Motor neuron (in vitro differentiated cells): ENCODE data around the gene GGCX. TPM values are rescaled to one million over a fixed set of nuclear protein-coding genes. Genes with fewer than 3 reads are reported as not detected.
A peak's percentile ranks its signal among the peaks of the same experiment; 100 is the strongest.

Experiments used
- ATAC-seq, 8 experiments: fragments of 200-7000 bp; cut with Tn5 transposase; replicated peaks in 6 of 8; 2 replicates each; pipeline ENCODE4 v1.8.0; 2021; ENCODE audit warnings: mild to moderate bottlenecking in 8 of 8, moderate library complexity in 8 of 8
- H3K27ac ChIP-seq, 2 donors: fragments of 250-450 bp; sonication (Bioruptor Pico); 2 replicates each; pipeline ENCODE4 v1.9.0; 2021; ENCODE audit warnings: antibody characterized with exemption in 2 of 2, mild to moderate bottlenecking in 2 of 2, moderate library complexity in 1 of 2
- H3K4me1 ChIP-seq, 2 donors: fragments of 250-450 bp; sonication (Bioruptor Pico); replicated peaks in 1 of 2; 2 replicates each; pipeline ENCODE4 v1.6.1; 2021; ENCODE audit warnings: antibody characterized with exemption in 2 of 2, mild to moderate bottlenecking in 2 of 2, moderate library complexity in 1 of 2
- H3K4me3 ChIP-seq, 5 donors: fragments of 250-450 bp; sonication (Bioruptor Pico); 2 replicates each; pipeline ENCODE4 v1.9.0; 2021; ENCODE audit warnings: antibody characterized with exemption in 5 of 5, mild to moderate bottlenecking in 5 of 5, moderate library complexity in 4 of 5
- WGBS, 10 experiments: fragments of 450-650 bp; shearing (Covaris generic); methylation state at CpG; one replicate each; pipeline ENCODE4 v1.0.0; 2022; 5-methylcytosine and 5-hydroxymethylcytosine counted together
- in situ Hi-C, 9 experiments: fragments of 400-800 bp; cut with MboI; loops; one replicate each; pipeline ENCODE4 v1.15.0; 2021; ENCODE audit warnings: low sequenced_read_pairs in 9 of 9, low pct_unique_long_range_greater_than_20kb in 2 of 9; ENCODE audit not compliant: unreplicated experiment in 9 of 9
- total RNA-seq, 8 experiments: library from RNA; unstranded; fragments of 300-600 nt; gene quantifications; 2 replicates each; pipeline versions ENCODE4 v1.2.3 to v1.2.4, GENCODE V29; 2022

GGCX gene
- total RNA-seq, 8 experiments from 2014 or later = 16.1 to 40.2 (median 26.6) TPM

DNA sequence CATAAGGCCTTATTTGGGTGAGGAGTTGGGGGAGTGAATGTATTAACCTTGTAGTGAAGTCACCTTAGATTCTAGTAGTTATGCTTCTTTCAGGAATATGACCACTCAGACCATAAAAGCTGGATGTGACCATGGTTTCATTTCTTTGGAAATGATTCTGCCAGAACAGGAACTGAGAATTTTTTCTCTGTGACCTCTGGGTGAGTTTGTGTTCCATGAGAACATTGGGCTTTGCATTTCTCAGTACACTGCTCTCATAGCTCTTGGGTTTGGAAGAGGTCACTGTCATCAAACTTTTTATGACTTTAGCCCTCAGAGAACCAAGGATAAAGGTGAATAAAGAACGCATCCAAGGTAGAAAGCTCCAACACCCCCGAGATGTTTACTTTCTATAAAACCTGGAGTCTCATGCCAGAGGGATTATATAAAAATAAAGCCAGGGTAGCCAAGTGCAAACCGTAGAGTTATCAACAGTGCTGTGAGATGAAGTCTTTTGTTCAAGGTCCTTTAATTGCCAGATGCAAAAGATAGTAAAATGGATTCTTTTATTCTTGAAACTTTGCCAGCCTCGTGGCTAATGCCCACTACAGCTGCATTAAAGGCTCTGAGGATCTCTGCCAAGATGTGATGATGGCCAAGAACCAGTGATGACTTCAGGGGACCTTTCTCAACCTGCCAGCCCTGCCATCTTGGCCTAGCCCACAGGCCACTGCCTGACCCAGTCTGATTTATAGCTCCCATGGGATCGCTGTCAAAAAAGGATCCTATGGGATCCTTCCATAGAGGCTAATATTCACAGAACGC, 50.1 kb downstream of the GGCX start:
- WGBS, 10 experiments = 44 to 100% (median 86%) methylated on average over 1 to 6 of the region's 6 CpGs; no CpG with 5 or more reads in 1 of the 10 experiments
- ATAC-seq = no peak
- no peak overlapping the region for H3K4me3 ChIP-seq
- H3K27ac ChIP-seq = no peak overlapping the region
- in situ Hi-C loops = no loop called here
- no peaks in the 10 kb centered on the region for H3K4me1 ChIP-seq

DNA sequence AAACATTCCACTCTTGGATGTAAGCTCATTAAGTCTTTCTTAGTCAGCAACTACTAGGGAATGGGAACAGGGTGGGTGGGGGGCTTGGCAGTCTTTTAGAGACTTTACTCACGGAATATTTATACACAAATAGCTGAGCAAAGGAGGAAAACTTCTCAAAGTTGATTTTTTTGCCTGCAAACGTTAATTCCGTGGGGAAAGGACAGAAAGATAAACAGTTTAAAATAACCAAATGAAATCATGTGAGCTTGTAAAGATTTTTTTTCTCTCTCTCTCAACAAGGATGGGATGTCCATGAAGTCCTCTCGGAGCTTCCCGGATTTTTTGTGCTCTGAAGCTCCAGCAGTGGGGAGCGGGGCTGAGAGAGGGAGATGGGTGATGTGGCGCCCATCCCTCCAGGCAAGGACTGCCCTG, 54.5 kb downstream of the GGCX start:
- no peak overlapping the region for H3K27ac ChIP-seq
- ATAC-seq = no peak
- no peak overlapping the region for H3K4me3 ChIP-seq
- in situ Hi-C loops = no loop called here
- H3K4me1 ChIP-seq = no peaks in the 10 kb centered on the region
- 25 to 83% (median 66%) methylated on average over 1 to 6 of the region's 7 CpGs; no CpG with 5 or more reads in 2 of the 10 experiments for WGBS, 10 experiments

DNA sequence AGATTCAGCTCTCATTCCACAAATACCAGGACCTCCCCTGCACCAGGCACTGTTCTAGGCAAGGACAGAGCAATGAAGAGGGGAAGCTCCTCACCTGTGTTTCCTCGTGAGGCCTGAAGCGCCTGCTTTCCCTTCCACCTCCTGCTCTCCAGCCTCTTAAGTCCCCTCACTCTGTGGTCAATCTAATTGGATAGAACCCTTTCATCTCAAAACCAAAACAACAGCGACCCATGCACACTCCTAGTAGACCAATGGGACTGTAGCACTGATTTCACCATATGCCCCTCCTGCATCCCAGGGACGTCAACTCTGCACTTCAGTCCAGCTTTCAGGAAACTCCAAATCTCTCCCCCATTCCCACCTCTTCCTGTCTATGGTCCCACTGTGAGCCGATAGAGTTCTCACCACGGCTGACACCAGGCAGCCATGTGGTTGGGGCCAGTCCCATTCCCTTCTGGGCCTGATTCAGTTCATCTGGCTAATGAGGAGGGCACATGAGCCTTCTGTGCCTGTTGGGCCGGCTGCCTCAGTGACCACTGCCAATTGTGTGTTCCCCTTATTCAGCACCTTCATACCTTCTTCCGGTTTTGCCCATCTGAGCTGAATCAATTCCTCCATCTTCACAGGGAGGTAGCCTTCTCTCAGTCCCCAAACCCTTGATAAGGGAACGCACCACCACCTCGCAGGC, 55.6 kb downstream of the GGCX start:
- Histone ChIP-seq H3K4me1 (no peaks in the 10 kb centered on the region), H3K4me3 (no peak overlapping the region), H3K27ac (no peak overlapping the region)
- no peak for ATAC-seq
- WGBS, 10 experiments = 61 to 100% (median 67%) methylated on average over 2 to 7 of the region's 10 CpGs; no CpG with 5 or more reads in 3 of the 10 experiments
- in situ Hi-C loops = no loop called here

DNA sequence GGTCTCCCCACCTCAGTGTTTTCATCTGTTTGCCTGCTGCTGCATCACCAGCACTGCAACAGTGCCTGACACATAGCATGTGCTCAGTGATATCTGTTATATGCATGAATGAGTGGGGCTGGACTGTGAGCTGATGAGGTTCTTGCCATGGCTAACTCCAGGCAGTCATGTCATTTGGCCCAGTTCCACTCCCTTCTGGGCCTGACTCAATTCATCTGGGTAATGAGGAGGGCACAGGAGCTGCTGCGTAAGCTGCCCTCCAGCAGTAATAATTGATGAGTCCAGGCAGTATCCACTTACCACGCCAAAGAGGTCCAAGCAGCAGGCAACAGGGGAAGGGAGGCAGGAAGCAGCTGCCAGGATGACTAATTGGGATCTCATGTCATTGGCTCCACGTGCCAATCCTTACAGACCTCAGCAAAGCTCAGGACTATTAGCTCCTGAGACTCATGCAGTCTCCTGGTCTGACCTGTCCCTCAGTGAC, 56.5 kb downstream of the GGCX start:
- Histone ChIP-seq H3K4me3 (no peak overlapping the region), H3K27ac (no peak overlapping the region), H3K4me1 (no peaks in the 10 kb centered on the region)
- WGBS, 10 experiments = 0 to 100% (median 40%) methylated on average over 1 to 2 of the region's 3 CpGs; no CpG with 5 or more reads in 3 of the 10 experiments
- ATAC-seq = peak in 7 of 8 experiments; percentile 13 to 90 (median 64)
- in situ Hi-C loops = no loop called here

DNA sequence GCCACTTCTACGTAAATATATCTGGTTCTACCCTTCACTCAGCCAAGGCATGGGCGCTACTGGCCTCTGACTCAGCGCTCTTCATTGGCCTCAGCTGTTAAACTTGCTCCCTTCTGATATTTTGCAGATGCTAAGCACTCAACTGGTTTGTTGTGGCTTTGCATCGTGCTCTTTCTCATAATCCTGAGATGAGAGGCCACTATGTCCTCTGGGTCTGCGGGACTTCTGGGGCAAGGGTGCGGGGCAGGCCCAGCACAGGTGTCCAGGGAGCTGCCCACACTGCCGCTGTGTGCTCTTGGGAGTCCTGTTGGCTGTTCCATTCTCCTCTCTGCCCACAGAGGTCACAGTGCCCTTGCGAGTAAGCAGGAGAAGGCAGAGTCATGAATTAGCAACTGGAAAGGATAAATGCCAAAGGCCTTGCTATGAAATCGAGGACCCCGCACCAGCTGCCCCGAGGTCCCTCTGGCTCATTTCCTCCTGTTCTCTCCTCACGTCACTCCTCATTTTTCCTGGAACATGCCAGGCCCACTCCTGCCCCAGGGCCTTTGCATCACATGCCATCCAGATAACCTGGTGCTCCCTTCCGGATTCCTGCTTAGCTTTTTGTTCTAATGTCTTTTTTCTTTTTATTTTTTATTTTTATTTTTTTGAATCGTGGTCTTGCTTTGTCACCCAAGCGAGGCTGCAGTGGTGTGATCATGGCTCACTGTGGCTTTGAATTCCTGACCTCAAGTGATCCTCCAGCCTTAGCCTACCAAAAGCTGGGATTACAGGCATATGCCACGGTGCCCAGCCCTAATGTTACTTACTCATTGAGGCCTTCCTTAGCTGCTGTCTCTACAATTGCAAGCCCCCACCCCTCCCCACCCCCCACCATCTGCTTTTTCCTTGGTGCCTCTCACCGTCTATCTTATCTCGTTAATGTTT, 57.2 kb downstream of the GGCX start:
- Histone ChIP-seq H3K4me1 (no peaks in the 10 kb centered on the region), H3K4me3 (no peak overlapping the region), H3K27ac (no peak overlapping the region)
- ATAC-seq = peak in 1 of 8 experiments; percentile 3
- in situ Hi-C loops = no loop called here
- 17 to 100% (median 84%) methylated on average over 4 to 17 of the region's 18 CpGs for WGBS, 10 experiments

DNA sequence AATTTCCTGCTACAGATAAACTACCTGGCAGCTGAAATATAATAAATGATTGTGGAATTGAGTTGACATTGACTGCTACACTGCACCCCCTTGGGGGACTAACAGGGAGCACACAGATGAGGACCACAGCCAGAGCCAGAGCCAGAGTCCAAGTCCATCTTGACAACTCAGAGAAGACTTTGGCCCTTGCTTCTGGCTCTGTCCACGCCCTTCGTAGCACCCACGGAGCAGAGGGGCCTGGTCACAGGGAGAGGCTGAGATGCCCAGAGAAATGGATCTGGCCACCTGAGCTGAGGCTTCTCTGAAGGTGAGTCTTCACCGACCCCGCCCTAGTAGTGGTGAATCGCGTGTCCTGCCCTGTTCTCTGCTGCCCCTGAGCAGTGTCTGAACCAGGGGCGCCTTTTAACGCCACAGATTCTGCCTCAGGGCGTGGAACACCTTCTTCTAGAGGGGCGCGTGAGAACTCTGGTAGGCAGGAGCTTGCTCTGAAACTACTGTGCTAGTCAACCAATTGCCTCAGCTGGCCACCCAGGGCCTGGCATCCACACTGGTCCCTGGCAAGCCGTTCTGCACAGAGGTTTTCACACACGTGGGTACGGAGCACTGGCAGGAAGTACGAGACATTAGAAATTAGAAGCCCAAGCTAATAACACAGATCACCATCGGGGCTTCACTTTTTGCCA, 58.0 kb downstream of the GGCX start:
- in situ Hi-C loops = no loop called here
- no peak for ATAC-seq
- Histone ChIP-seq H3K27ac (no peak overlapping the region), H3K4me3 (no peak overlapping the region), H3K4me1 (no peaks in the 10 kb centered on the region)
- WGBS, 10 experiments = 22 to 83% (median 74%) methylated on average over 3 to 6 of the region's 17 CpGs; no CpG with 5 or more reads in 6 of the 10 experiments

DNA sequence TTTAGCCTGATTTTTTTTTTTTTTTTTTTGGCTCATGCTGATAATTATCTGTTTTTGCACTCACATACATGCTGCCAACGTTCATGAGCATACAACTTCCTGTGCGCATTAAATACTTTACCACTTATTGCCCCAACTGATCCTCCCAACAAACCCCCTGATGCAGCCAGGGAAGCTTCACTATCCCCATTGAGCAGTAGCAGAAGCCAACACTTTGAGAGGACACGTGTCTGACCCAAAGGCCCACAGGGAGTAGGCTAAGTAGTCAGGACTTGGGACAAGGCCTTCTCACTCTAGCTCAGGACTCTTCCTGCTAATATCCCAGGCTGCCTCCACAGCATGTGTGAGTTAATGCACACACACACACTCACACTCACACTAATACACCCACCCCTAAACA, 58.6 kb downstream of the GGCX start:
- in situ Hi-C loops = no loop called here
- H3K4me3 ChIP-seq = no peak overlapping the region
- 50 to 72% (median 70%) methylated on average over 2 to 3 of the region's 3 CpGs; no CpG with 5 or more reads in 4 of the 10 experiments for WGBS, 10 experiments
- ATAC-seq = no peak
- no peak overlapping the region for H3K27ac ChIP-seq
- H3K4me1 ChIP-seq = no peaks in the 10 kb centered on the region

DNA sequence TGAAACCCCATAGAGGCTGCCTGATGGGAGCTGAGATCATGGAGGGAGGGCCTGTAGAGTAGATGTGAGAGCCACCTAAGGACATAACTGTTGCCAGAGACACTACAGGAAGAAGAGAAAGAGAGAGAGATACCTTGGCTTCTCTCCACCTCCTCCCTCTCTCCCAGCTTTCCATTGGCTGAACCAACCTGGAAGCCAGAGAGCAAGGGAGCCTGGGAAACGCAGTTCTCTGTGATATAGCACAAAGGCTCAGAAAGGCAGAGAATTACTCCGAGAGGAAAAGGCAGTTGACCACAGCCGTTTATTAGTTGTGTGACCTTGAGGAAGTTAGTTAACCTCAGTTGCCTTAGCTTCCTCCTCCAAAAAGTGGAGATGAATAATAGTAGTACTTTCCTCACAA, 60.0 kb downstream of the GGCX start:
- WGBS, 10 experiments = 64 to 100% (median 100%) methylated on average over 1 to 3 of the region's 3 CpGs; no CpG with 5 or more reads in 5 of the 10 experiments
- in situ Hi-C loops = no loop called here
- ATAC-seq = no peak

DNA sequence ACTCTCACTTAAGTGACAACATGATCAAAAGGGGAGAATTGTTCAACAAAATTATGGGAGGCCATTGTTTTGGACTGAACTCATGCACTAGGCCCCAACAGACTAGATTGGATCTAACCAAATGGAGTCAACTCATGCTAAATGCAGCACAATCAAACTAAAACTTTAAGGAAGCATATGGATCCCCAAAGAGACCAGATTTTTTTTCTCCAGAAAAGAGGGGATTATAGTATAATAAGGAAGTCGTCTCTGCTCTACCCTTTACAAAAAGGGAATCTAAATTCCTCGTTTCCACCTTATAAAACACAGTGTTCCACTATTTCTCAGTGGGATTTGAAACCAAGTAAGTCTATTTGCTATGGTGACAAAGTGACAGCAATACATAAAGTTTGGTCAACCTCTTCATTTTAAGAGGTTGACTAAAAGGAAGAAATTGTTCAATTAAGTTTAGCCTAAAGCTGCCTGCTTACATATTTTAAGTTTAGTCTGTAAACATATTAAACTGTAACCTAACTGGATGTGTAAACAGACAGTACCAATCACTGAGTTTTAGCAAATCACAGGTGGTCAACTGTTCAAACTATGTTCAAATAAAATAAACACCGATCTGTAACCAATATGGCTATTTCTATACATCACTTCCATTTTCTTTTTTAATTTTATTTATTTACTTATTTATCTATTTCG, 63.2 kb downstream of the GGCX start:
- in situ Hi-C loops = no loop called here
- no peaks in the 10 kb centered on the region for H3K4me1 ChIP-seq
- no peak overlapping the region for H3K27ac ChIP-seq
- 69 to 100% (median 83%) methylated on average over 1 to 4 of the region's 4 CpGs for WGBS, 10 experiments
- no peak for ATAC-seq
- no peak overlapping the region for H3K4me3 ChIP-seq

More for the DNA sequence above, 60.0 kb downstream of the GGCX start:
- no peak overlapping the region for H3K27ac ChIP-seq
- no peaks in the 10 kb centered on the region for H3K4me1 ChIP-seq
- H3K4me3 ChIP-seq = no peak overlapping the region

DNA sequence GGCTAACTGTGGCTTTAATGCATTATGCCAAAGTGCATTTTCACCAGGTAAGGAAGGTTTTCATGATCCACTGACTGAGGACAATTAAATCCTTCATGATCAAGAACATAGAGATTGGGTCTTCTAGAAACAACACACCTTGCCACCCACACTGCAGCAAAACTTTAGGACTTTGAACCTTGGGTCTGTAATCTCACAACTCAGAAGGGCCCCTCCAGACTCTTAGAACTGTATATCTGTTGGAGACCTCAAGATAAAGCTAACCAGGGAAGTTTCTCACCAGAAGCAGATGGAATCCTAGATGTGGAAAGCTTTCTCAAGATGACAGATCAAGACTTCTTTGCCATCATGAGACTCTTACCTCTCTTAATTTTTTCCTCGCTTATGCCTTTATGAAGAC, 64.9 kb downstream of the GGCX start:
- in situ Hi-C loops = no loop called here
- WGBS, 10 experiments = 83 to 100% (median 100%) methylated on average over 1 of the region's 1 CpG; no CpG with 5 or more reads in 4 of the 10 experiments
- Histone ChIP-seq H3K27ac (no peak overlapping the region), H3K4me1 (no peaks in the 10 kb centered on the region), H3K4me3 (no peak overlapping the region)
- ATAC-seq = no peak
